Ovary (tissue), 3 donors: ENCODE data around the gene RBM20.

Experiments
- CTCF ChIP-seq, 3 donors: fragments of 450-650 bp in 2 of 3; fragments of 200-600 bp in 1 of 3; IDR thresholded peaks; one replicate each; pipeline versions ENCODE4 v1.5.1 to v1.8.0; 2016 to 2022; ENCODE audit warnings: antibody characterized with exemption in 3 of 3, mild to moderate bottlenecking in 1 of 3
- EP300 ChIP-seq: sonication (generic); formaldehyde crosslinking; IDR thresholded peaks from one replicate; pipeline ENCODE4 v1.6.1; 2017; ENCODE audit warnings: antibody characterized with exemption
- POLR2A ChIP-seq: fragments of 450-650 bp; IDR thresholded peaks from one replicate; pipeline ENCODE4 v1.6.1; 2017; ENCODE audit warnings: antibody characterized with exemption, mild to moderate bottlenecking, moderate library complexity
- donor health status: DM: no; HTN: no; CAD: no.

- TF ChIP-seq CTCF (IDR thresholded peaks at IDR 0.05), result no peak
- TF ChIP-seq EP300, result no peak
- TF ChIP-seq POLR2A, result no peak
These were observed 17.2 kb downstream of the RBM20 start for GRCh38 chr10:110661292-110661691.
